Spleen (tissue), 11 donors: ENCODE data around the gene ANKRD30B. TPM values are rescaled to one million over a fixed set of nuclear protein-coding genes. Genes with fewer than 3 reads are reported as not detected.
"Not testable (repeated sequence)": the region's sequence is repeated elsewhere in the genome, so short reads cannot be mapped to it uniquely, and the experiment has no call there.

ENCODE experiments used
- DNase-seq: peaks from one replicate; pipeline ENCODE4 v3.0.0-alpha.2; 2020
- H3K27ac ChIP-seq, 8 donors: fragments of 200-600 bp; sonication (generic) in 7 of 8; 1 replicate in 4 of 8; 2 replicates in 4 of 8; pipeline versions ENCODE4 v1.5.0 to v1.8.0; 2016 to 2021; ENCODE audit warnings: inconsistent platforms in 4 of 8, mild to moderate bottlenecking in 4 of 8, moderate library complexity in 1 of 8
- H3K27me3 ChIP-seq, 7 donors: fragments of 200-600 bp; sonication (generic) in 6 of 7; replicated peaks in 1 of 7; 1 replicate in 4 of 7; 2 replicates in 3 of 7; pipeline versions ENCODE4 v1.5.0 to v1.8.0; 2016 to 2021; ENCODE audit warnings: inconsistent platforms in 3 of 7, mild to moderate bottlenecking in 1 of 7
- H3K36me3 ChIP-seq, 6 donors: fragments of 200-600 bp; sonication (generic) in 5 of 6; 1 replicate in 4 of 6; 2 replicates in 2 of 6; pipeline versions ENCODE4 v1.5.0 to v1.8.0; 2016 to 2021; ENCODE audit warnings: inconsistent platforms in 2 of 6
- H3K4me1 ChIP-seq, 6 donors: fragments of 200-600 bp; sonication (generic) in 5 of 6; 1 replicate in 3 of 6; 2 replicates in 3 of 6; pipeline versions ENCODE4 v1.5.0 to v1.8.0; 2016 to 2021; ENCODE audit warnings: inconsistent platforms in 3 of 6
- H3K4me3 ChIP-seq, 8 donors: fragments of 200-600 bp; sonication (generic) in 7 of 8; 1 replicate in 4 of 8; 2 replicates in 4 of 8; pipeline versions ENCODE4 v1.5.0 to v1.8.0; 2016 to 2021; ENCODE audit warnings: inconsistent platforms in 4 of 8, mild to moderate bottlenecking in 4 of 8, moderate library complexity in 2 of 8
- H3K9me3 ChIP-seq, 8 donors: fragments of 200-600 bp; sonication (generic) in 7 of 8; 1 replicate in 4 of 8; 2 replicates in 4 of 8; pipeline versions ENCODE4 v1.5.0 to v1.8.0; 2016 to 2021; ENCODE audit warnings: inconsistent platforms in 4 of 8
- CTCF ChIP-seq, 11 experiments: fragments of 200-600 bp in 7 of 11; fragments of 450-650 bp in 4 of 11; sonication (generic) in 4 of 11; IDR thresholded peaks in 8 of 11; conservative IDR thresholded peaks in 3 of 11; 1 replicate in 7 of 11; 2 replicates in 4 of 11; pipeline versions ENCODE4 v1.4.0 to v1.8.0; 2016 to 2021; ENCODE audit warnings: antibody characterized with exemption in 11 of 11, inconsistent platforms in 4 of 11, mild to moderate bottlenecking in 1 of 11
- POLR2A ChIP-seq, 3 donors: fragments of 450-650 bp; IDR thresholded peaks; one replicate each; pipeline ENCODE4 v1.5.1; 2017; ENCODE audit warnings: antibody characterized with exemption in 3 of 3, mild to moderate bottlenecking in 1 of 3
- POLR2AphosphoS5 ChIP-seq, 3 donors: sonication (generic); formaldehyde crosslinking; IDR thresholded peaks; one replicate each; pipeline ENCODE4 v1.5.1; 2017; ENCODE audit warnings: antibody characterized with exemption in 3 of 3
- WGBS, 5 donors: extraction: QIAGEN DNeasy Blood & Tissue Kit in 3 of 5; methylation state at CpG; one replicate each; pipeline versions ENCODE4 v1.1.5 to v1.1.7; 2013 to 2018; 5-methylcytosine and 5-hydroxymethylcytosine counted together
- intact Hi-C: fragments of 100-400 bp; cut with DNase I; formaldehyde crosslinking; loops from one replicate; pipeline ENCODE4 v1.15.0; 2023; ENCODE audit warnings: low total_unique reads
- polyA plus RNA-seq, 3 donors: library from polyadenylated mRNA; stranded (reverse); fragments of 200-250 nt; gene quantifications; one replicate each; pipeline ENCODE4 v1.2.1, GENCODE V29; 2013
- total RNA-seq, 7 donors: library from RNA; depleted of rRNA in 3 of 7; stranded (reverse); fragments of >200 nt in 3 of 7; fragmentation: NEBNext Ultra II Directional in 4 of 7; extraction: Animal tissue kit (Norgen Biotek cat#: 25700) in 4 of 7; gene quantifications; one replicate each; pipeline versions ENCODE4 v1.1.0 to v1.2.1, GENCODE V29; 2016 to 2021
- donor health status: healthy with polysubstance abuse.
- donor health status: DM: no; HTN: no; CAD: no; lungs with moderate emphysema.
- donor health status: DM: no; HTN: no; CAD: no.
- donor health status: Bipolar disorder and iron deficiency.
- donor health status: healthy.
- donor health status: DM: no; HTN: no; CAD: no.
- donor health status: DM: yes; HTN: yes; CAD: no.

Gene ANKRD30B
- total and polyA plus RNA-seq, 10 donors: 0.06 to 0.13 TPM; not detected in 8

- no peak for DNase-seq
- Histone ChIP-seq H3K4me3 (no peak overlapping the region), H3K4me1 (no peaks in the 10 kb centered on the region), H3K36me3 (no peaks in the 10 kb centered on the region), H3K9me3 (peaks cover 0 to 5% (median 0%) of the 10 kb centered on the region in 8 donors), H3K27ac (no peak overlapping the region), H3K27me3 (no peaks in the 10 kb centered on the region)
- TF ChIP-seq POLR2A (IDR thresholded peaks at IDR 0.05): no peak
- no peak for TF ChIP-seq CTCF (IDR thresholded peaks at IDR 0.05 in 8 of 11, conservative IDR thresholded peaks at IDR 0.05 in 3 of 11)
- no peak for TF ChIP-seq POLR2AphosphoS5 (IDR thresholded peaks at IDR 0.05)
- intact Hi-C loops: no loop called here
- 81 to 90% (median 83%) methylated on average over 2 of the region's 2 CpGs for WGBS, 5 donors
Measured at GRCh38 chr18:14769381-14769780, 21.4 kb downstream of the ANKRD30B start.

GRCh38 chr18:14776801-14777200 is 28.8 kb downstream of the ANKRD30B start:
- no peak for TF ChIP-seq POLR2AphosphoS5 (IDR thresholded peaks at IDR 0.05)
- TF ChIP-seq CTCF (IDR thresholded peaks at IDR 0.05 in 8 of 11, conservative IDR thresholded peaks at IDR 0.05 in 3 of 11): no peak
- TF ChIP-seq POLR2A (IDR thresholded peaks at IDR 0.05): no peak
- Histone ChIP-seq H3K9me3 (peaks cover 0 to 4% (median 0%) of the 10 kb centered on the region in 8 donors), H3K27me3 (no peaks in the 10 kb centered on the region), H3K36me3 (no peaks in the 10 kb centered on the region), H3K27ac (no peak overlapping the region), H3K4me1 (no peaks in the 10 kb centered on the region), H3K4me3 (no peak overlapping the region)
- WGBS, 5 donors: 73 to 84% (median 75%) methylated on average over 2 of the region's 2 CpGs
- intact Hi-C loops: no loop called here
- no peak for DNase-seq

- no peaks in the 10 kb centered on the region for H3K36me3 ChIP-seq
- no peaks in the 10 kb centered on the region for H3K27me3 ChIP-seq
- TF ChIP-seq POLR2AphosphoS5 (IDR thresholded peaks at IDR 0.05) (no peak), CTCF (IDR thresholded peaks at IDR 0.05 in 8 of 11, conservative IDR thresholded peaks at IDR 0.05 in 3 of 11) (no peak), POLR2A (IDR thresholded peaks at IDR 0.05) (no peak)
- peaks cover 0 to 4% (median 0%) of the 10 kb centered on the region in 8 donors for H3K9me3 ChIP-seq
- no peak overlapping the region for H3K4me3 ChIP-seq
- intact Hi-C loops: no loop called here
- DNase-seq: no peak
- H3K27ac ChIP-seq: no peak overlapping the region
- 78 to 83% (median 79%) methylated on average over 3 of the region's 3 CpGs for WGBS, 5 donors
- no peaks in the 10 kb centered on the region for H3K4me1 ChIP-seq
Measured at GRCh38 chr18:14781671-14782070, 33.7 kb downstream of the ANKRD30B start.

- WGBS, 5 donors: 70 to 81% (median 77%) methylated on average over 2 of the region's 2 CpGs
- Histone ChIP-seq H3K4me3 (no peak overlapping the region), H3K9me3 (no peaks in the 10 kb centered on the region), H3K27me3 (no peaks in the 10 kb centered on the region), H3K4me1 (no peaks in the 10 kb centered on the region), H3K27ac (no peak overlapping the region), H3K36me3 (no peaks in the 10 kb centered on the region)
- intact Hi-C loops: no loop called here
- no peak for DNase-seq
- TF ChIP-seq POLR2AphosphoS5 (IDR thresholded peaks at IDR 0.05): no peak
- TF ChIP-seq POLR2A (IDR thresholded peaks at IDR 0.05): no peak
- TF ChIP-seq CTCF (IDR thresholded peaks at IDR 0.05 in 8 of 11, conservative IDR thresholded peaks at IDR 0.05 in 3 of 11): no peak
Measured at GRCh38 chr18:14784133-14784532, 36.2 kb downstream of the ANKRD30B start.

GRCh38 chr18:14796876-14797275 is 48.9 kb downstream of the ANKRD30B start:
- H3K4me1 ChIP-seq, H3K27me3 ChIP-seq, H3K36me3 ChIP-seq, intact Hi-C loops, H3K27ac ChIP-seq, DNase-seq, H3K4me3 ChIP-seq: not testable (repeated sequence)
- WGBS, 5 donors: 67 to 85% (median 80%) methylated on average over 3 of the region's 3 CpGs
- H3K9me3 ChIP-seq: peaks cover 0 to 34% (median 21%) of the 10 kb centered on the region in 8 donors

- H3K9me3 ChIP-seq: peaks cover 0 to 34% (median 21%) of the 10 kb centered on the region in 8 donors
- H3K36me3 ChIP-seq, H3K4me1 ChIP-seq, intact Hi-C loops, H3K4me3 ChIP-seq, DNase-seq, H3K27ac ChIP-seq, H3K27me3 ChIP-seq: not testable (repeated sequence)
- 86 to 90% (median 90%) methylated on average over 11 to 12 of the region's 12 CpGs for WGBS, 5 donors
Measured at GRCh38 chr18:14797969-14798764, 50.2 kb downstream of the ANKRD30B start.

- H3K9me3 ChIP-seq: peaks cover 0 to 21% (median 9%) of the 10 kb centered on the region in 8 donors
- H3K27ac ChIP-seq, intact Hi-C loops, H3K36me3 ChIP-seq, H3K27me3 ChIP-seq, H3K4me1 ChIP-seq, DNase-seq, H3K4me3 ChIP-seq: not testable (repeated sequence)
- 83 to 95% (median 90%) methylated on average over 11 to 13 of the region's 13 CpGs for WGBS, 5 donors
Measured at GRCh38 chr18:14811081-14811480, 63.1 kb downstream of the ANKRD30B start.
